Natural killer cell treated with Interleukin-12 subunit alpha and Interleukin-12 subunit beta and Interleukin-15 and Interleukin-18, amount 100 ng/mL, for 72 hours (primary cell): ENCODE results near the gene ACSS1. TPM values are rescaled to one million over a fixed set of nuclear protein-coding genes. Genes with fewer than 3 reads are reported as not detected.

Experiments used
- ATAC-seq, 2 donors: fragments of 150-1000 bp; cut with Tn5 transposase in 1 of 2; sonication (Bioruptor Pico), chemical (Tn5 transposase) in 1 of 2; 2 replicates each; pipeline ENCODE4 v1.10.0; 2021
- DNase-seq: peaks from one replicate; pipeline ENCODE4 v3.0.0; 2022; ENCODE audit warnings: low spot score
- H3K27ac Mint-ChIP-seq, 2 donors: 1 replicate in 1 of 2; 2 replicates in 1 of 2; pipeline ENCODE4 v1.8.0; 2022; ENCODE audit warnings: mixed read lengths in 2 of 2, mild to moderate bottlenecking in 1 of 2, moderate library complexity in 1 of 2
- H3K27me3 Mint-ChIP-seq, 2 donors: 1 replicate in 1 of 2; 2 replicates in 1 of 2; pipeline ENCODE4 v1.8.0; 2022; ENCODE audit warnings: mixed read lengths in 2 of 2
- H3K36me3 Mint-ChIP-seq: one replicate; pipeline ENCODE4 v1.8.0; 2022; ENCODE audit warnings: mixed read lengths
- H3K4me1 Mint-ChIP-seq, 2 donors: 1 replicate in 1 of 2; 2 replicates in 1 of 2; pipeline ENCODE4 v1.8.0; 2022; ENCODE audit warnings: low read depth in 2 of 2, mixed read lengths in 2 of 2, mild to moderate bottlenecking in 1 of 2
- H3K4me3 Mint-ChIP-seq: one replicate; pipeline ENCODE4 v1.8.0; 2022; ENCODE audit warnings: mixed read lengths
- H3K9me3 Mint-ChIP-seq: 2 replicates; pipeline ENCODE4 v1.8.0; 2022; ENCODE audit warnings: mixed read lengths
- total RNA-seq, 2 donors: library from RNA; stranded (reverse); gene quantifications; one replicate each; pipeline ENCODE4 v1.2.3, GENCODE V29; 2022

Gene ACSS1
- total RNA-seq, 2 donors from 2014 or later: 5.8 to 7.6 TPM

DNA sequence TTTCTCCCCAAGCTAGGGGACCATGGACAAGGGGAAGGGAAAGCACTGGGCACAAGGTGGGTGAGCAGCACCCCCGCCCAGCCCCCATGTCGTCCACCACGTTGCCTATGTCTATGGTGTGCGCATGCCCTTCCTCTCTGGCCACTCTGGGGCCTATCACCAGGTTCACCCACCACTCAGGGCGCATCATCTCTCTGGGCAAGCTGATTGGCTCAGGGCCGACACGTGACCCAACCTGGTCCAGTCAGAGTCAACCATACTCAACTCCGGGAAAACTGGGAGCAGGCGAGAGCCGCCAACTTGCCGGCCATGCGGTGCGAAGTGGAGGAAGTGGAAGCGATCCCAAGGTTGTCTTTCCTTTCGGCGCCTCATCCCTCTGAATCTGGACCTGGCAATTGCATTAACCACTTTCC lies 25.9 kb downstream of the ACSS1 start:
- Mint-ChIP-seq H3K9me3 (no peaks in the 10 kb centered on the region), H3K36me3 (no peaks in the 10 kb centered on the region), H3K4me1 (peaks cover 20 to 23% of the 10 kb centered on the region in 2 donors), H3K27ac (no peak overlapping the region), H3K27me3 (no peaks in the 10 kb centered on the region), H3K4me3 (no peak overlapping the region)
- DNase-seq: no peak
- no peak for ATAC-seq

DNA sequence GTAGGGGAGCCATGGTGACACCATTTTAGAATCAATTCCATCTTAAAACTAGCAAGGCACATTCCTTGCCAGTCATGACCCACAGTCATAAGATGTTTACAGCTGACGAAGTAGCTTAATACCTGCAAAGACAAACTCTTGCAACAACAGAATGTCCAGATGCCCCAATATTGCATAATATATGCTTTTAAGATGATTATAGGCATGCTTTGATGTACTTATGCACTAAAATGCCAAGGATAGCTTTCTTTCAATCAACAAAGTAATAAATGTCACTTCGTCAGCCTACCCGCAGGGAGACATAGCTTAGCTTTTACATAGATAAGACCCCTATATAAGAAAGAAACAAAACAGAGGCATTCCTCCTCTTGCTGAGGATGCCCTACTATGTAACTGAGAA lies 26.7 kb downstream of the ACSS1 start:
- no peak overlapping the region for H3K4me3 Mint-ChIP-seq
- no peaks in the 10 kb centered on the region for H3K9me3 Mint-ChIP-seq
- DNase-seq: no peak
- H3K36me3 Mint-ChIP-seq: no peaks in the 10 kb centered on the region
- H3K4me1 Mint-ChIP-seq: peaks cover 13 to 15% of the 10 kb centered on the region in 2 donors
- ATAC-seq: no peak
- peak overlapping the region in 1 of 2 donors; percentile 4 for H3K27ac Mint-ChIP-seq
- no peaks in the 10 kb centered on the region for H3K27me3 Mint-ChIP-seq

DNA sequence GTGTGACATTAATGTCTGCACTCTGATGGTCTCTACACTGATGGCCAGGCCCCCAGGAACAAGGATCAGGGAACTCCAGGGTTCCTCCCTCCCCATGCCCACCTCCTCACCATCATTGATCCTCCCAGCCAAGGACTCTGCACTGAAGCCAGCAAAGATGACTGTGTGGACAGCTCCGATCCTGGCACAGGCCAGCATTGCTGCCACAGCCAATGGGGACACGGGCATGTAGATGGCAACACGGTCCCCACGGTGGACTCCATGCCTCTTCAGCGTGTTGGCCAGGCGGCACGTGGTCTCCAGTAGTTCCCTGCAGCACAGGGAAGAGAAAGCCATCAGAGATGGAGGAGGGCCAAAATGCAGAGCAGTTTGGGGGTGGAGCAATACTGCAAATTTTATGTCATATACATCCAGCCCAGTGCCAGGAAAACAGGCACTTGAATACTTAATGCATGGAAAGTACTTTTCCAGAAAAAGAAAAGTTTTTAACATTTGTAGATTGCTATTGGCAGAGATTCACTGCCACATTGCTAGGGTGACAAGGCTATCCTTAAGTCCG lies 27.2 kb downstream of the ACSS1 start:
- Mint-ChIP-seq H3K4me1 (peaks cover 10% of the 10 kb centered on the region in 2 donors), H3K27ac (peak overlapping the region in 1 of 2 donors; percentile 4)
- no peak for ATAC-seq

DNA sequence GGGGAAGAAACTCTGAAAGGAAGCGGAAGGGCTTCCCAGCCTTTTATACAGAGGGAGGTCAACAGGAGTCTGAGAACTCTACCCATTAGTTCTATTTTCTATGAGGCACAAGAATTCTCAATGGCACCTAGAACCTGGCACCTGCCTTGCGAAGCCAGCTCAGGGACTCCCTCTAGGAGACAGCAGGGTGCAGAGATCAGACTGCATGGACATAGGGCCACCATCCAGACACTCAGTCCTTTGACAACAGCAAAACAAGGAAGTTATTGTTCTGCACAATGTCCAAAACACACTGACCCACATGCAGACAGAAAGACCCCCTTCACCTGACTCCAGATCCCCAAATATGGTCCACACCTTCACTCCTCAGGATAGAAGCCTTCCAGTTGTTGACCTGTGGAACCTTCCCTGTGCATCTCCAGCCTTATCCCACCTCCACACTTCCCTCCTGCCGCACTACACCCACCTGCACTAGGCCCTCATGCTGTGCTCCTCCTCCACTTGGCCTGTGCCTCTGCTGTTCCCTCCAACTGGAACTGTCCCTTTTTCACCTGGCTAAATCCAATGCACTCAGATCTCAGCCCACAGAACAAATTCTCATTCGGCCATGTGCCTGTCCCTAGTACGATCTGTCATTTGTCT lies 27.8 kb downstream of the ACSS1 start:
- peak overlapping the region in 1 of 2 donors; percentile 4 for H3K27ac Mint-ChIP-seq
- H3K4me3 Mint-ChIP-seq: no peak overlapping the region
- no peak for ATAC-seq

More for the DNA sequence above, 27.2 kb downstream of the ACSS1 start:
- no peaks in the 10 kb centered on the region for H3K36me3 Mint-ChIP-seq
- DNase-seq: no peak
- no peaks in the 10 kb centered on the region for H3K27me3 Mint-ChIP-seq
- no peak overlapping the region for H3K4me3 Mint-ChIP-seq
- H3K9me3 Mint-ChIP-seq: no peaks in the 10 kb centered on the region

GRCh38 chr20:25025986-25026605 lies 31.8 kb downstream of the ACSS1 start:
- Mint-ChIP-seq H3K27ac (peak overlapping the region in 1 of 2 donors; percentile 21), H3K4me1 (peaks cover 10 to 21% of the 10 kb centered on the region in 2 donors), H3K27me3 (no peaks in the 10 kb centered on the region), H3K9me3 (no peaks in the 10 kb centered on the region), H3K4me3 (no peak overlapping the region), H3K36me3 (no peaks in the 10 kb centered on the region)
- ATAC-seq (no peak), DNase-seq (no peak)

More for the DNA sequence above, 27.8 kb downstream of the ACSS1 start:
- H3K36me3 Mint-ChIP-seq: no peaks in the 10 kb centered on the region
- no peaks in the 10 kb centered on the region for H3K9me3 Mint-ChIP-seq
- no peaks in the 10 kb centered on the region for H3K27me3 Mint-ChIP-seq
- no peak for DNase-seq
- peaks cover 5 to 10% of the 10 kb centered on the region in 2 donors for H3K4me1 Mint-ChIP-seq

DNA sequence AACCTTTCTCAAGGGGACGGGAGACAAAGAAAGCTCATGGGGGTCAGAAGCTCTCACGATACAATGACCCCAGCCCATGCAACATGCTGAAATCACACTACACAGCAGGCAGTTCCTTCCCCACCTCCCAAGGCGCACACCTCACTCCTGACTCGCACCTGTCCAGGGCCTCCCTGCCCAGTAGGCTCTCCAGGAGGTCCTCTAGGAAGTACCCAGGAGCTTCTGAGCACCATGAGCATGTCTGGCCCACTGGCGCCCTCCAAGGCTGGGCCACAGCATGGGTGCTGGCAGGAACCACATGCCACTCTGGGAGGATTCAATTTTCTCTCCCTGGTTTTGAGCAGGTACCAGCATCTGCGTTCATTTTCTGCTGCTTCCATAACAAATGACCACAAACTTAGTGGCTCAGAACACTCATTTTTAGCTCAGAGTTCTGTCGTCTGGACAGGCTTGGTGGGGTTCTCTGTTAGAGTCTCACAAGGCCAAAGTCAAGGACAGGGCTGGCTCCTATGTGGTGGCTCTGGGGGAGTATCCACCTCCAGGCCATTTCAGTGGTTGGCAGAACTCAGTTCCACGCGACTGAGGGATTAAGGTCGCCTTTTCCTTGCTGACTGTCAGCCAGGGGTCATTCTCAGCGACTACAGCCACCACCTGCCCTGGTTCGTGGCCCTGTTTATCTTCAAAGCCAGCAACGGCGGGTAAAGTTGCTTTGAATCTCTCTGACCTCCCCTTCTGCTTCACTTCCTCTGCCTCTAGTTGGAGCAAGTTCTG lies 32.7 kb downstream of the ACSS1 start:
- Mint-ChIP-seq H3K4me3 (no peak overlapping the region), H3K4me1 (peaks cover 10 to 21% of the 10 kb centered on the region in 2 donors), H3K27me3 (no peaks in the 10 kb centered on the region), H3K27ac (peak overlapping the region in 1 of 2 donors; percentile 21), H3K9me3 (no peaks in the 10 kb centered on the region), H3K36me3 (no peaks in the 10 kb centered on the region)
- DNase-seq (no peak), ATAC-seq (no peak)

- Mint-ChIP-seq H3K27ac (peak overlapping the region in 1 of 2 donors; percentile 87), H3K4me1 (peaks cover 10 to 20% of the 10 kb centered on the region in 2 donors), H3K9me3 (no peaks in the 10 kb centered on the region), H3K27me3 (no peaks in the 10 kb centered on the region), H3K36me3 (no peaks in the 10 kb centered on the region), H3K4me3 (no peak overlapping the region)
- ATAC-seq (peak in 1 of 2 donors; percentile 45), DNase-seq (no peak)
Measured at GRCh38 chr20:25024171-25024570, 33.8 kb downstream of the ACSS1 start.

GRCh38 chr20:25023356-25023755 lies 34.6 kb downstream of the ACSS1 start:
- Mint-ChIP-seq H3K9me3 (no peaks in the 10 kb centered on the region), H3K4me1 (peaks cover 10 to 20% of the 10 kb centered on the region in 2 donors), H3K4me3 (no peak overlapping the region), H3K27me3 (no peaks in the 10 kb centered on the region), H3K36me3 (no peaks in the 10 kb centered on the region), H3K27ac (peak overlapping the region in 1 of 2 donors; percentile 87)
- ATAC-seq (no peak), DNase-seq (no peak)

DNA sequence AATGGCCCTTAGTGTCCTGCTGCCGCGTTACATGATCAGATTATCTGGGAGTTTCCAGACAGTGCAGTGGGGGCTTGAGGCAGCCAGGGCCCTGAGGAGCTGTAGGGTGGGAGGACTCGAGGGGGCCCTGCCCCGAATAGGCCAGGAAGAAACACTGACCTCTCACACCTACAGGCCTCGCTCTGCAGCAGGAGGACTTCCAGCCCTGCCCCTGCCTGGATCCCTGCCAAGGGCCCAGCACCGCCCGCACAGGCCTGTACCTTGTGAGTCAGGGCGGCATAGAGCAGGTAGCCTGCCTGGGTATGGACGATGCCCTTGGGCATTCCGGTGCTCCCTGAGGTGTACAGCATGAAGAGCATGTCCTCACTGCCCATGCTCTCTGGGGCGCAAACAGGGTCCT lies 35.3 kb downstream of the ACSS1 start:
- H3K9me3 Mint-ChIP-seq: no peaks in the 10 kb centered on the region
- H3K4me1 Mint-ChIP-seq: peaks cover 10 to 24% of the 10 kb centered on the region in 2 donors
- H3K36me3 Mint-ChIP-seq: no peaks in the 10 kb centered on the region
- no peaks in the 10 kb centered on the region for H3K27me3 Mint-ChIP-seq
- H3K4me3 Mint-ChIP-seq: no peak overlapping the region
- ATAC-seq (no peak), DNase-seq (no peak)
- no peak overlapping the region for H3K27ac Mint-ChIP-seq

GRCh38 chr20:25021336-25021735 lies 36.6 kb downstream of the ACSS1 start:
- Mint-ChIP-seq H3K4me1 (peaks cover 8 to 24% of the 10 kb centered on the region in 2 donors), H3K27ac (no peak overlapping the region), H3K36me3 (no peaks in the 10 kb centered on the region)

GRCh38 chr20:25020901-25021301 lies 37.0 kb downstream of the ACSS1 start:
- Mint-ChIP-seq H3K4me3 (no peak overlapping the region), H3K27me3 (no peaks in the 10 kb centered on the region), H3K4me1 (peaks cover 12 to 28% of the 10 kb centered on the region in 2 donors), H3K9me3 (no peaks in the 10 kb centered on the region), H3K36me3 (no peaks in the 10 kb centered on the region), H3K27ac (no peak overlapping the region)
- ATAC-seq (no peak), DNase-seq (no peak)

More at GRCh38 chr20:25021336-25021735, 36.6 kb downstream of the ACSS1 start:
- Mint-ChIP-seq H3K4me3 (no peak overlapping the region), H3K9me3 (no peaks in the 10 kb centered on the region), H3K27me3 (no peaks in the 10 kb centered on the region)
- DNase-seq (no peak), ATAC-seq (no peak)

- H3K9me3 Mint-ChIP-seq: no peaks in the 10 kb centered on the region
- no peaks in the 10 kb centered on the region for H3K36me3 Mint-ChIP-seq
- no peaks in the 10 kb centered on the region for H3K27me3 Mint-ChIP-seq
- no peak for DNase-seq
- ATAC-seq: no peak
- H3K4me1 Mint-ChIP-seq: peaks cover 14 to 31% of the 10 kb centered on the region in 2 donors
- H3K4me3 Mint-ChIP-seq: no peak overlapping the region
- H3K27ac Mint-ChIP-seq: no peak overlapping the region
Measured at GRCh38 chr20:25020345-25020744, 37.6 kb downstream of the ACSS1 start.

DNA sequence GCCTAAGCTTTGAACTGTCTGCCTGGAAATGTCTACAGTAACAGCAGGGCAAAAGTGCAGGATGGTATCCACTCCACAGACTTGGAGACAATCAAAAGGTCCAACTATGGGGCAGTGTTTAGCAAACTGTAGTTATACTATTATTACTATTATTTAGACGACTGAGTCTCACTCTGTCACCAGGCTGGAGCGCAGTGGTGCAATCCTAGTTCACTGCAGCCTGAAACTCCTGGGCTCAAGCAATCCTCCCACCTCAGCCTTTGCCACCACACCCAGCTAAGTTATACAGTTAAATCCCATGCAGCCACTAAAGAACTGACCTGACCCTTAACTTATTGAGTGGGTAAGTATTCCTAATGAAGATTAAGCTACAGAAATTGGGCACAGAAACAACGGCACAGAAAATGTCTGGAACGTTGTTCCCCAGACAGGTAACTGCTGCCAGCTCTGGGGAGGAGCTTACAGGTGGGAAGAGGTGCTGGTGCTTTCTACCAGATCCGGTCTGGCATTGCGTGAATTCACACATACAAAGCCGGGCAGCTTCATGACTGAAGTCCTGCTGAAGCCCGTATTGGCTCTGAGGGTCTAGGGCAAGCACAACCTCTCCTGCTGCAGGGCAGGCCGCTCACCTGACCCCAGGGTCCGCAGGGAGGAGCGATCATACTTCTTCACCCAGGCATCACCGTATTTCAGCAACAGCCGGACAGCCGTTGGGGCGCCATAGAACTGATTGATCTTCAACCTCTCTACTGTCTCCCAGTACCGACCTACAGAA lies 38.4 kb downstream of the ACSS1 start:
- no peak for DNase-seq
- Mint-ChIP-seq H3K27me3 (no peaks in the 10 kb centered on the region), H3K4me3 (no peak overlapping the region), H3K4me1 (peaks cover 14 to 29% of the 10 kb centered on the region in 2 donors), H3K9me3 (no peaks in the 10 kb centered on the region), H3K36me3 (no peaks in the 10 kb centered on the region), H3K27ac (no peak overlapping the region)
- ATAC-seq: no peak
